Measurements from ENCODE around the gene CCDC197. TPM values are rescaled to one million over a fixed set of nuclear protein-coding genes. Genes with fewer than 3 reads are reported as not detected.

Gene CCDC197
- total RNA-seq, 1 experiment from 2014 or later = not detected

- ATAC-seq = no peak
- H3K4me1 Mint-ChIP-seq = peaks cover 6% of the 10 kb centered on the region; the same call in 1 of the 2 replicates
- no peak for DNase-seq (ENCODE audit: low spot score)
- H3K9me3 Mint-ChIP-seq = no peaks in the 10 kb centered on the region
- no peaks in the 10 kb centered on the region; the same call in 1 of the 2 replicates for H3K27me3 Mint-ChIP-seq (ENCODE audit: low read depth)
- no peak overlapping the region for H3K27ac Mint-ChIP-seq
- no peaks in the 10 kb centered on the region for H3K36me3 Mint-ChIP-seq
- POLR2A ChIA-PET = no interaction called here
- no peak overlapping the region for H3K4me3 Mint-ChIP-seq
- TF ChIP-seq MYBL2 (CRISPR knock-in tag; IDR thresholded peaks at IDR 0.05) (no peak), NR3C1 (CRISPR knock-in tag; conservative IDR thresholded peaks at IDR 0.05; ENCODE audit: low read depth) (no peak), ESRRA (CRISPR knock-in tag; IDR thresholded peaks at IDR 0.05; ENCODE audit: borderline replicate concordance) (no peak), ZSCAN18 (CRISPR knock-in tag; IDR thresholded peaks at IDR 0.05) (no peak), ETV6 (CRISPR knock-in tag; IDR thresholded peaks at IDR 0.05) (no peak), NFATC4 (CRISPR knock-in tag; IDR thresholded peaks at IDR 0.05) (no peak), ZNF317 (CRISPR knock-in tag; IDR thresholded peaks at IDR 0.05; ENCODE audit: borderline replicate concordance, low read depth) (no peak), ATF3 (CRISPR knock-in tag; conservative IDR thresholded peaks at IDR 0.05) (no peak), ZNF219 (CRISPR knock-in tag; IDR thresholded peaks at IDR 0.05; ENCODE audit: borderline replicate concordance) (no peak), ZNF423 (CRISPR knock-in tag; IDR thresholded peaks at IDR 0.05) (no peak), HMGXB4 (CRISPR knock-in tag; IDR thresholded peaks at IDR 0.05) (no peak), ZBTB43 (CRISPR knock-in tag; IDR thresholded peaks at IDR 0.05) (no peak), SMAD3 (CRISPR knock-in tag; IDR thresholded peaks at IDR 0.05; ENCODE audit: borderline replicate concordance) (no peak), ZNF425 (CRISPR knock-in tag; conservative IDR thresholded peaks at IDR 0.05) (no peak), PREB (CRISPR knock-in tag; IDR thresholded peaks at IDR 0.05; ENCODE audit: borderline replicate concordance) (no peak)
- CTCF ChIA-PET = interaction anchor here (1.2 to 4.1 kb wide), 3 partner anchors 8 to 54 kb away, joined by 3 to 35 read pairs (median 7); no protein-coding TSS in a partner anchor
Observed at GRCh38 chr14:93993382-93993781, 3.7 kb upstream of the CCDC197 start.

GRCh38 chr14:93994919-93995682 lies 2.0 kb upstream of the CCDC197 start:
- ChIA-PET CTCF (interaction anchor here (1.0 to 9.0 kb wide), 4 partner anchors 10 to 137 kb away, joined by 3 to 230 read pairs (median 4); no protein-coding TSS in a partner anchor), POLR2A (no interaction called here)
- TF ChIP-seq NFE2L1 (CRISPR knock-in tag; IDR thresholded peaks at IDR 0.05) (no peak), ZNF317 (CRISPR knock-in tag; IDR thresholded peaks at IDR 0.05; ENCODE audit: borderline replicate concordance, low read depth) (no peak), GABPB1 (CRISPR knock-in tag; IDR thresholded peaks at IDR 0.05) (no peak), USF2 (CRISPR knock-in tag; IDR thresholded peaks at IDR 0.05) (peak; percentile 50; the same call in 1 of the 2 replicates), RELA (CRISPR knock-in tag; IDR thresholded peaks at IDR 0.05; ENCODE audit: borderline replicate concordance) (no peak), NR2C2 (CRISPR knock-in tag; IDR thresholded peaks at IDR 0.05) (no peak), GRHL2 (CRISPR knock-in tag; IDR thresholded peaks at IDR 0.05; ENCODE audit: insufficient replicate concordance, severe bottlenecking) (no peak)
- H3K4me1 Mint-ChIP-seq = peaks cover 6% of the 10 kb centered on the region; the same call in 1 of the 2 replicates
- no peaks in the 10 kb centered on the region; the same call in 1 of the 2 replicates for H3K27me3 Mint-ChIP-seq (ENCODE audit: low read depth)
- H3K4me3 Mint-ChIP-seq = no peak overlapping the region
- no peaks in the 10 kb centered on the region for H3K36me3 Mint-ChIP-seq
- H3K27ac Mint-ChIP-seq = no peak overlapping the region
- DNase-seq (ENCODE audit: low spot score) (peak; percentile 36), ATAC-seq (peak; percentile 75)
- H3K9me3 Mint-ChIP-seq = no peaks in the 10 kb centered on the region

All from WTC11 (cell line).